ENCODE data around the gene PTPN20.

PTPN20 gene

DNA sequence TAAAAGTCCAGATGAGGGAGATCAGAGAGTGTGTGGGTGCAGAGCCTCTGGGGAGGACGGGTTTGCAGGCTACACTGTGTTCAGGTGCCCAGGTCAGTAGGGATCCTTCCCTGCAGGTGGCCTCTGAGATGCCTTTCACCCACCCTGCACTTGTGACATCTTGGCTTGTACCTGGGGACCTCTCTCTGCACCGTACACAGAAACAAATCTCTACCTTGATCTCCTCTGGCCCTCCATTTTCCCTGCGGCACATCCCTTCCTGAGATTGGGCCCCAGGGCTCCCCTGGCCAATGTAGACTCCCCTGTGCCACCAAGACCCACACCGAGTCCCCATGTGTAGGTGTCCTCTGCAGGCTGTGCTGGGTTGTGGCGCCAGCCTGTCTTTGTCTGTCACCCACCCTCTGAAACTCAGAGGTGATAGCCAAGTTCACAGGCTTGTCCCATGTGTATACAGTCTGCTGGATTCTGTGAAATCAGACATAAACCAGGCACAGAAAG lies 140.6 kb downstream of the PTPN20 start:
- no peaks in the 10 kb centered on the region for H3K36me3 Mint-ChIP-seq (ENCODE audit: low read depth)
- no peak overlapping the region for H3K27ac Mint-ChIP-seq
- no peak overlapping the region for H3K4me3 Mint-ChIP-seq
- no peaks in the 10 kb centered on the region for H3K4me1 Mint-ChIP-seq (ENCODE audit: low read depth)
- no peaks in the 10 kb centered on the region for H3K27me3 Mint-ChIP-seq (ENCODE audit: low read depth)
- H3K9me3 Mint-ChIP-seq = no peaks in the 10 kb centered on the region

Data from T-helper 1 cell treated with Interleukin-12 subunit alpha and Interleukin-12 subunit beta and Interleukin-4 antibody, amounts not matched to agents 30 μg/mL and 1 μg/mL, for 36 hours (primary cell).